Measurements from ENCODE around the gene C14orf119. TPM values are rescaled to one million over a fixed set of nuclear protein-coding genes. Genes with fewer than 3 reads are reported as not detected.
A peak's percentile ranks its signal among the peaks of the same experiment; 100 is the strongest.

Gene C14orf119
- total and polyA plus RNA-seq, 9 of the 15 experiments (the other 6 are each of a cell fraction or from before 2014, with no cell fraction given), result 36.7 to 251 (median 51.8) TPM

- TF ChIP-seq, protein P1, sequence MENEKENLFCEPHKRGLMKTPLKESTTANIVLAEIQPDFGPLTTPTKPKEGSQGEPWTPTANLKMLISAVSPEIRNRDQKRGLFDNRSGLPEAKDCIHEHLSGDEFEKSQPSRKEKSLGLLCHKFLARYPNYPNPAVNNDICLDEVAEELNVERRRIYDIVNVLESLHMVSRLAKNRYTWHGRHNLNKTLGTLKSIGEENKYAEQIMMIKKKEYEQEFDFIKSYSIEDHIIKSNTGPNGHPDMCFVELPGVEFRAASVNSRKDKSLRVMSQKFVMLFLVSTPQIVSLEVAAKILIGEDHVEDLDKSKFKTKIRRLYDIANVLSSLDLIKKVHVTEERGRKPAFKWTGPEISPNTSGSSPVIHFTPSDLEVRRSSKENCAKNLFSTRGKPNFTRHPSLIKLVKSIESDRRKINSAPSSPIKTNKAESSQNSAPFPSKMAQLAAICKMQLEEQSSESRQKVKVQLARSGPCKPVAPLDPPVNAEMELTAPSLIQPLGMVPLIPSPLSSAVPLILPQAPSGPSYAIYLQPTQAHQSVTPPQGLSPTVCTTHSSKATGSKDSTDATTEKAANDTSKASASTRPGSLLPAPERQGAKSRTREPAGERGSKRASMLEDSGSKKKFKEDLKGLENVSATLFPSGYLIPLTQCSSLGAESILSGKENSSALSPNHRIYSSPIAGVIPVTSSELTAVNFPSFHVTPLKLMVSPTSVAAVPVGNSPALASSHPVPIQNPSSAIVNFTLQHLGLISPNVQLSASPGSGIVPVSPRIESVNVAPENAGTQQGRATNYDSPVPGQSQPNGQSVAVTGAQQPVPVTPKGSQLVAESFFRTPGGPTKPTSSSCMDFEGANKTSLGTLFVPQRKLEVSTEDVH (IDR thresholded peaks at IDR 0.05; ENCODE audit: low read depth, partially characterized antibody), result peak; percentile 57
- TF ChIP-seq ZBTB9 (CRISPR knock-in tag; IDR thresholded peaks at IDR 0.05), result 0 out of 2 replicates have a peak, but pooled peaks have one; percentile 70
- TF ChIP-seq, protein P2, sequence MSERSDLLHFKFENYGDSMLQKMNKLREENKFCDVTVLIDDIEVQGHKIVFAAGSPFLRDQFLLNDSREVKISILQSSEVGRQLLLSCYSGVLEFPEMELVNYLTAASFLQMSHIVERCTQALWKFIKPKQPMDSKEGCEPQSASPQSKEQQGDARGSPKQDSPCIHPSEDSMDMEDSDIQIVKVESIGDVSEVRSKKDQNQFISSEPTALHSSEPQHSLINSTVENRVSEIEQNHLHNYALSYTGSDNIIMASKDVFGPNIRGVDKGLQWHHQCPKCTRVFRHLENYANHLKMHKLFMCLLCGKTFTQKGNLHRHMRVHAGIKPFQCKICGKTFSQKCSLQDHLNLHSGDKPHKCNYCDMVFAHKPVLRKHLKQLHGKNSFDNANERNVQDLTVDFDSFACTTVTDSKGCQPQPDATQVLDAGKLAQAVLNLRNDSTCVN (CRISPR knock-in tag; IDR thresholded peaks at IDR 0.05), result no peak; the same call in 1 of the 2 replicates
- TF ChIP-seq ARID4B (CRISPR knock-in tag; IDR thresholded peaks at IDR 0.05), result no peak; the same call in none of the 2 replicates
- TF ChIP-seq NFIC (IDR thresholded peaks at IDR 0.05), result peak; percentile 48
- no peak for TF ChIP-seq PCBP2 (IDR thresholded peaks at IDR 0.05; ENCODE audit: low read depth, low read length, poor library complexity, severe bottlenecking)
- TF ChIP-seq, protein P3, sequence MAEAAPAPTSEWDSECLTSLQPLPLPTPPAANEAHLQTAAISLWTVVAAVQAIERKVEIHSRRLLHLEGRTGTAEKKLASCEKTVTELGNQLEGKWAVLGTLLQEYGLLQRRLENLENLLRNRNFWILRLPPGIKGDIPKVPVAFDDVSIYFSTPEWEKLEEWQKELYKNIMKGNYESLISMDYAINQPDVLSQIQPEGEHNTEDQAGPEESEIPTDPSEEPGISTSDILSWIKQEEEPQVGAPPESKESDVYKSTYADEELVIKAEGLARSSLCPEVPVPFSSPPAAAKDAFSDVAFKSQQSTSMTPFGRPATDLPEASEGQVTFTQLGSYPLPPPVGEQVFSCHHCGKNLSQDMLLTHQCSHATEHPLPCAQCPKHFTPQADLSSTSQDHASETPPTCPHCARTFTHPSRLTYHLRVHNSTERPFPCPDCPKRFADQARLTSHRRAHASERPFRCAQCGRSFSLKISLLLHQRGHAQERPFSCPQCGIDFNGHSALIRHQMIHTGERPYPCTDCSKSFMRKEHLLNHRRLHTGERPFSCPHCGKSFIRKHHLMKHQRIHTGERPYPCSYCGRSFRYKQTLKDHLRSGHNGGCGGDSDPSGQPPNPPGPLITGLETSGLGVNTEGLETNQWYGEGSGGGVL (CRISPR knock-in tag; IDR thresholded peaks at IDR 0.05), result no peak
- TF ChIP-seq ETS1 (conservative IDR thresholded peaks at IDR 0.05; ENCODE audit: control insufficient read depth, low read depth, low read length), result peak; percentile 90
- no peak for TF ChIP-seq NFE2L1 (tag; IDR thresholded peaks at IDR 0.05; ENCODE audit: borderline replicate concordance, low read depth)
- 0 out of 2 replicates have a peak, but pooled peaks have one; percentile 44 for TF ChIP-seq RHOXF2B (CRISPR knock-in tag; conservative IDR thresholded peaks at IDR 0.05)
- 0 out of 4 replicates have a peak, but pooled peaks of 1 of the 2 experiments have one; percentile 30 for TF ChIP-seq KDM4B (IDR thresholded peaks at IDR 0.05; ENCODE audit: borderline replicate concordance in 2 of 2, low read depth in 1 of 2)
- TF ChIP-seq MTA3 (IDR thresholded peaks at IDR 0.05; ENCODE audit: borderline replicate concordance), result peak; percentile 81; the same call in 1 of the 2 replicates
Observed at GRCh38 chr14:23094666-23095195, 574 bp upstream of the C14orf119 start, which contains the start of gene ACIN1 (continued).

Measured in K562 (cell line).